HG03520 (cell line): ENCODE results near the gene CSGALNACT2.
"Not testable (repeated sequence)": the region's sequence is repeated elsewhere in the genome, so short reads cannot be mapped to it uniquely, and the experiment has no call there.

Source experiments
- ATAC-seq: cut with Tn5 transposase; IDR thresholded peaks from one replicate; pipeline ENCODE4 v1.9.1; 2021; ENCODE audit warnings: mild to moderate bottlenecking, moderate library complexity; ENCODE audit not compliant: unreplicated experiment

CSGALNACT2 gene

GRCh38 chr10:43138021-43138756 lies at the start of gene CSGALNACT2:
Gene CSGALNACT2 (plus strand): TSS chr10:43138445. CDS start chr10:43155150, 16,705 bp downstream.
- ATAC-seq: peak; percentile 65

- no peak for ATAC-seq
These were observed 48.7 kb upstream of the CSGALNACT2 start for GRCh38 chr10:43089519-43089918.

- no peak for ATAC-seq
These were observed 48.1 kb upstream of the CSGALNACT2 start for GRCh38 chr10:43090188-43090587.

- no peak for ATAC-seq
These were observed 47.6 kb upstream of the CSGALNACT2 start for GRCh38 chr10:43090664-43091063.

- ATAC-seq: no peak
These were observed 46.4 kb upstream of the CSGALNACT2 start for GRCh38 chr10:43091846-43092245.

GRCh38 chr10:43093423-43094076 lies 44.7 kb upstream of the CSGALNACT2 start:
- ATAC-seq: no peak

- no peak for ATAC-seq
These were observed 44.2 kb upstream of the CSGALNACT2 start for GRCh38 chr10:43094085-43094484.

- not testable (repeated sequence) for ATAC-seq
These were observed 38.9 kb upstream of the CSGALNACT2 start for GRCh38 chr10:43099339-43099738.

- no peak for ATAC-seq
These were observed 38.3 kb upstream of the CSGALNACT2 start for GRCh38 chr10:43099928-43100327.

- no peak for ATAC-seq
These were observed 37.9 kb upstream of the CSGALNACT2 start for GRCh38 chr10:43100366-43100765.

GRCh38 chr10:43102063-43102828 lies 36.0 kb upstream of the CSGALNACT2 start:
- no peak for ATAC-seq

GRCh38 chr10:43105102-43105955 lies 32.9 kb upstream of the CSGALNACT2 start:
- ATAC-seq: peak; percentile 83

- ATAC-seq: no peak
These were observed 32.4 kb upstream of the CSGALNACT2 start for GRCh38 chr10:43105956-43106229.

- ATAC-seq: no peak
These were observed 31.8 kb upstream of the CSGALNACT2 start for GRCh38 chr10:43106256-43107091.

- no peak for ATAC-seq
These were observed 29.3 kb upstream of the CSGALNACT2 start for GRCh38 chr10:43108951-43109350.

GRCh38 chr10:43109671-43110249 lies 28.5 kb upstream of the CSGALNACT2 start:
- ATAC-seq: no peak

GRCh38 chr10:43110338-43111071 lies 27.7 kb upstream of the CSGALNACT2 start:
- peak; percentile 43 for ATAC-seq

- ATAC-seq: no peak
These were observed 27.1 kb upstream of the CSGALNACT2 start for GRCh38 chr10:43111101-43111500.
